CD4-positive, alpha-beta T cell (primary cell): ENCODE results near the gene RECQL5. TPM values are rescaled to one million over a fixed set of nuclear protein-coding genes. Genes with fewer than 3 reads are reported as not detected.

Experiments
- ATAC-seq: fragments of 200-7000 bp; cut with Tn5 transposase; one replicate; pipeline ENCODE4 v1.10.0; 2022; ENCODE audit warnings: mild to moderate bottlenecking; ENCODE audit not compliant: poor library complexity
- CTCF ChIA-PET: fragments of 350-600 bp; sonication (Branson Sonifier 250); formaldehyde crosslinking; loops from one replicate; lab custom pipeline; 2021; ENCODE audit warnings: antibody characterized with exemption, inconsistent platforms; lab: Charles Lee
- POLR2A ChIA-PET: fragments of 350-600 bp; sonication (Branson Sonifier 250); formaldehyde crosslinking; loops from one replicate; lab custom pipeline; 2021; ENCODE audit warnings: antibody characterized with exemption, inconsistent platforms; lab: Charles Lee
- DNase-seq, 14 experiments: peaks; one replicate each; pipeline ENCODE4 v3.0.0-alpha.2; 2013 to 2020; ENCODE audit warnings: mixed read lengths in 2 of 14
- H3K27ac ChIP-seq, 2 donors: one replicate each; pipeline versions ENCODE4 v1.5.1 to v1.7.0; 2013; ENCODE audit warnings: low read length in 2 of 2, low read depth in 1 of 2, mild to moderate bottlenecking in 1 of 2
- H3K27me3 ChIP-seq, 2 experiments: 1 replicate in 1 of 2; 2 replicates in 1 of 2; pipeline versions ENCODE4 v1.6.1 to v1.7.0; 2013; ENCODE audit warnings: low read length in 2 of 2, control low read depth in 1 of 2, mild to moderate bottlenecking in 1 of 2, moderate library complexity in 1 of 2; ENCODE audit not compliant: insufficient read depth in 2 of 2, control insufficient read depth in 1 of 2
- H3K36me3 ChIP-seq: one replicate; pipeline ENCODE4 v1.6.1; 2013; ENCODE audit warnings: low read length, control low read depth; ENCODE audit not compliant: insufficient read depth
- H3K4me1 ChIP-seq: one replicate; pipeline ENCODE4 v1.6.1; 2013; ENCODE audit warnings: low read length, control low read depth; ENCODE audit not compliant: insufficient read depth
- H3K4me3 ChIP-seq: one replicate; pipeline ENCODE4 v1.5.1; 2013; ENCODE audit warnings: mild to moderate bottlenecking, low read length, moderate library complexity
- H3K9me3 ChIP-seq, 2 experiments: 1 replicate in 1 of 2; 2 replicates in 1 of 2; pipeline versions ENCODE4 v1.6.1 to v1.7.0; 2013; ENCODE audit warnings: low read length in 2 of 2, mild to moderate bottlenecking in 2 of 2, control low read depth in 1 of 2, moderate library complexity in 1 of 2; ENCODE audit not compliant: control insufficient read depth in 1 of 2, insufficient read depth in 1 of 2
- H3K27ac Mint-ChIP-seq: one replicate; pipeline ENCODE4 v1.8.0; 2020; ENCODE audit warnings: mixed read lengths
- H3K27me3 Mint-ChIP-seq: one replicate; pipeline ENCODE4 v1.8.0; 2021; ENCODE audit warnings: mixed read lengths
- H3K36me3 Mint-ChIP-seq: one replicate; pipeline ENCODE4 v1.8.0; 2021; ENCODE audit warnings: low read depth, mixed read lengths
- H3K4me1 Mint-ChIP-seq: one replicate; pipeline ENCODE4 v1.8.0; 2021; ENCODE audit warnings: low read depth, mixed read lengths
- H3K4me3 Mint-ChIP-seq: one replicate; pipeline ENCODE4 v1.8.0; 2020; ENCODE audit warnings: mild to moderate bottlenecking, mixed read lengths
- H3K9me3 Mint-ChIP-seq: one replicate; pipeline ENCODE4 v1.8.0; 2020; ENCODE audit warnings: mixed read lengths
- CTCF ChIP-seq: fragments of 200-600 bp; IDR thresholded peaks from one replicate; pipeline ENCODE4 v1.8.0; 2022; ENCODE audit warnings: antibody characterized with exemption, mild to moderate bottlenecking
- intact Hi-C, 2 experiments: fragments of 100-400 bp; cut with DNase I in 1 of 2; cut with micrococcal nuclease in 1 of 2; formaldehyde crosslinking; loops; one replicate each; pipeline versions ENCODE4 v1.15.1 to v1.9.0; 2023 to 2025; cut with DNase I, micrococcal nuclease
- total RNA-seq, 174 experiments: library from RNA in 2 of 174; stranded (reverse) in 2 of 174; gene quantifications; one replicate each; pipeline ENCODE4 v1.2.3 and lab custom pipeline; 2021 to 2026

Gene RECQL5
- total RNA-seq, 2 experiments from 2014 or later = 16.4 to 17.7 TPM

- CTCF ChIA-PET = no interaction called here
- ATAC-seq (no peak), DNase-seq (no peak)
- H3K4me3 ChIP-seq = no peak overlapping the region
- no peaks in the 10 kb centered on the region for H3K9me3 Mint-ChIP-seq
- intact Hi-C loops = no loop called here
- no peaks in the 10 kb centered on the region for H3K27me3 Mint-ChIP-seq
- no peaks in the 10 kb centered on the region for H3K9me3 ChIP-seq
- H3K27ac ChIP-seq = no peak overlapping the region
- H3K36me3 ChIP-seq = peaks cover 12% of the 10 kb centered on the region
- peaks cover 8% of the 10 kb centered on the region for H3K4me1 ChIP-seq
- H3K27me3 ChIP-seq = no peaks in the 10 kb centered on the region
- POLR2A ChIA-PET = no interaction called here
- no peak overlapping the region for H3K4me3 Mint-ChIP-seq
- H3K4me1 Mint-ChIP-seq = no peaks in the 10 kb centered on the region
- peaks cover 5% of the 10 kb centered on the region for H3K36me3 Mint-ChIP-seq
- no peak for TF ChIP-seq CTCF
- H3K27ac Mint-ChIP-seq = no peak overlapping the region
Measured at GRCh38 chr17:75642784-75643642, 23.9 kb downstream of the RECQL5 start.

- H3K27ac Mint-ChIP-seq = no peak overlapping the region
- TF ChIP-seq CTCF = no peak
- peaks cover 8% of the 10 kb centered on the region for H3K4me1 ChIP-seq
- no peaks in the 10 kb centered on the region for H3K36me3 Mint-ChIP-seq
- no peaks in the 10 kb centered on the region for H3K27me3 ChIP-seq
- POLR2A ChIA-PET = no interaction called here
- H3K9me3 Mint-ChIP-seq = no peaks in the 10 kb centered on the region
- CTCF ChIA-PET = no interaction called here
- DNase-seq (no peak), ATAC-seq (no peak)
- H3K36me3 ChIP-seq = peaks cover 11% of the 10 kb centered on the region
- no peaks in the 10 kb centered on the region for H3K9me3 ChIP-seq
- H3K4me3 Mint-ChIP-seq = no peak overlapping the region
- H3K27me3 Mint-ChIP-seq = no peaks in the 10 kb centered on the region
- no peaks in the 10 kb centered on the region for H3K4me1 Mint-ChIP-seq
- no peak overlapping the region for H3K27ac ChIP-seq
- H3K4me3 ChIP-seq = no peak overlapping the region
- intact Hi-C loops = no loop called here
Measured at GRCh38 chr17:75642182-75642783, 24.7 kb downstream of the RECQL5 start.

- Mint-ChIP-seq H3K36me3 (no peaks in the 10 kb centered on the region), H3K9me3 (no peaks in the 10 kb centered on the region), H3K27me3 (no peaks in the 10 kb centered on the region), H3K27ac (no peak overlapping the region), H3K4me1 (no peaks in the 10 kb centered on the region), H3K4me3 (no peak overlapping the region)
- intact Hi-C loops = no loop called here
- Histone ChIP-seq H3K27me3 (no peaks in the 10 kb centered on the region), H3K4me3 (no peak overlapping the region), H3K4me1 (peaks cover 5% of the 10 kb centered on the region), H3K36me3 (peaks cover 8% of the 10 kb centered on the region), H3K27ac (no peak overlapping the region), H3K9me3 (no peaks in the 10 kb centered on the region)
- POLR2A ChIA-PET = interaction anchor here (1.4 kb wide), 1 partner anchor 8 kb away, joined by 3 read pairs; the partner anchor contains the start of gene SMIM5
- no peak for ATAC-seq
- TF ChIP-seq CTCF = no peak
- CTCF ChIA-PET = interaction anchor here (0.9 to 1.4 kb wide), 2 partner anchors 9 to 112 kb away, joined by 3 to 5 read pairs; no protein-coding TSS in a partner anchor
- DNase-seq = no peak
Measured at GRCh38 chr17:75641343-75641742, 25.6 kb downstream of the RECQL5 start.
